Ovary (tissue), 9 donors: Measurements from ENCODE around the gene AP4S1. TPM values are rescaled to one million over a fixed set of nuclear protein-coding genes. Genes with fewer than 3 reads are reported as not detected.

Source experiments
- DNase-seq, 5 donors: peaks; one replicate each; pipeline ENCODE4 v3.0.0-alpha.2; 2019 to 2020
- H3K27ac ChIP-seq, 2 donors: fragments of 200-600 bp; one replicate each; pipeline versions ENCODE4 v1.5.1 to v1.8.0; 2019 to 2022
- H3K27me3 ChIP-seq: fragments of 200-600 bp; one replicate; pipeline ENCODE4 v1.8.0; 2022
- H3K36me3 ChIP-seq: fragments of 200-600 bp; sonication (generic); one replicate; pipeline ENCODE4 v1.5.1; 2019
- H3K4me1 ChIP-seq: one replicate; pipeline ENCODE4 v1.8.1; 2013; ENCODE audit warnings: mild to moderate bottlenecking, moderate library complexity; ENCODE audit not compliant: insufficient read depth
- H3K4me3 ChIP-seq: fragments of 200-600 bp; sonication (generic); one replicate; pipeline ENCODE4 v1.5.1; 2017
- H3K9me3 ChIP-seq, 2 donors: fragments of 200-600 bp in 1 of 2; sonication (generic) in 1 of 2; one replicate each; pipeline versions ENCODE4 v1.5.1 to v1.8.1; 2013 to 2019; ENCODE audit warnings: mild to moderate bottlenecking in 1 of 2, moderate library complexity in 1 of 2
- EP300 ChIP-seq: sonication (generic); formaldehyde crosslinking; IDR thresholded peaks from one replicate; pipeline ENCODE4 v1.6.1; 2017; ENCODE audit warnings: antibody characterized with exemption
- POLR2A ChIP-seq: fragments of 450-650 bp; IDR thresholded peaks from one replicate; pipeline ENCODE4 v1.6.1; 2017; ENCODE audit warnings: antibody characterized with exemption, mild to moderate bottlenecking, moderate library complexity
- WGBS, 3 donors: extraction: QIAGEN DNeasy Blood & Tissue Kit in 1 of 3; methylation state at CpG; one replicate each; pipeline versions ENCODE4 v1.1.5 to v1.1.7; 2013 to 2017; 5-methylcytosine and 5-hydroxymethylcytosine counted together
- intact Hi-C, 4 donors: fragments of 100-400 bp; cut with DNase I; formaldehyde crosslinking; loops; one replicate each; pipeline versions ENCODE4 v1.11.0 to v1.15.1; 2022 to 2023
- polyA plus RNA-seq, 2 donors: library from polyadenylated mRNA; stranded (reverse); fragments of 200-250 nt in 1 of 2; fragments of 350-450 nt in 1 of 2; fragmentation: Illumina TruSeq in 1 of 2; extraction: RNeasy Lipid Tissue Mini Kit (QIAGEN cat#74804) in 1 of 2; gene quantifications; one replicate each; pipeline ENCODE4 v1.2.3, GENCODE V29; 2013 to 2014
- total RNA-seq, 7 donors: library from RNA; depleted of rRNA in 2 of 7; stranded (reverse); fragments of >200 nt in 2 of 7; fragmentation: NEBNext Ultra II Directional in 3 of 7; extraction: Animal tissue kit (Norgen Biotek cat#: 25700) in 3 of 7; gene quantifications; one replicate each; pipeline versions ENCODE4 v1.1.0 to v1.2.4, GENCODE V29; 2016 to 2023
- TF ChIP-seq, protein P1 (sequence below), 3 donors: fragments of 450-650 bp in 2 of 3; fragments of 200-600 bp in 1 of 3; IDR thresholded peaks; one replicate each; pipeline versions ENCODE4 v1.5.1 to v1.8.0; 2016 to 2022; ENCODE audit warnings: antibody characterized with exemption in 3 of 3, mild to moderate bottlenecking in 1 of 3
- donor health status: DM: no; HTN: no; CAD: no; lungs with moderate emphysema.
- donor health status: DM: no; HTN: no; CAD: no.
- donor health status: Bipolar disorder and iron deficiency.
- donor health status: DM: yes; HTN: yes; CAD: no.
- donor health status: DM: no; HTN: no; CAD: no.
- donor health status: DM: yes; HTN: yes; CAD: no.

Gene AP4S1
- total and polyA plus RNA-seq, 9 donors: 7.9 to 19.3 (median 12.8) TPM

DNA sequence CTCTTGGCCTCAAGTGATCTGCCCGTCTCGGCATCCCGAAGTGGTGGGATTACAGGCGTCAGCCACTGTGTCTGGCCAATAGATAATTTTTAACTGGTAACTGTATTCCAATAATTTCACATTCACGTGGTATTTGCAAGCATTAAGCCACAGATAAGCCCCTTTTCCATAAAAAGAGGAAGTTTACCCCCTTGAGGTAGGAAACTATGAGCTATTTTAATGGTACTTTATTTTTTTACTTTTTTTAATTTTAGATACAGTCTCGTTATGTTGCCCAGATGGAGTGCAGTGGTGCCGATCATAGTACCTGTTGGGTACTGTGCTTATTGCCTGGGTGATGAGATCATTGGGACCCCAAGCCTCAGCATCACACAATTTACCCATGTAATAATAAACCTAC is 42.9 kb upstream of the AP4S1 start:
- DNase-seq: no peak
- Histone ChIP-seq H3K4me3 (no peak overlapping the region), H3K4me1 (no peaks in the 10 kb centered on the region), H3K9me3 (no peaks in the 10 kb centered on the region), H3K36me3 (no peaks in the 10 kb centered on the region), H3K27ac (no peak overlapping the region), H3K27me3 (no peaks in the 10 kb centered on the region)
- TF ChIP-seq EP300 (no peak), POLR2A (no peak)
- TF ChIP-seq, protein P1, sequence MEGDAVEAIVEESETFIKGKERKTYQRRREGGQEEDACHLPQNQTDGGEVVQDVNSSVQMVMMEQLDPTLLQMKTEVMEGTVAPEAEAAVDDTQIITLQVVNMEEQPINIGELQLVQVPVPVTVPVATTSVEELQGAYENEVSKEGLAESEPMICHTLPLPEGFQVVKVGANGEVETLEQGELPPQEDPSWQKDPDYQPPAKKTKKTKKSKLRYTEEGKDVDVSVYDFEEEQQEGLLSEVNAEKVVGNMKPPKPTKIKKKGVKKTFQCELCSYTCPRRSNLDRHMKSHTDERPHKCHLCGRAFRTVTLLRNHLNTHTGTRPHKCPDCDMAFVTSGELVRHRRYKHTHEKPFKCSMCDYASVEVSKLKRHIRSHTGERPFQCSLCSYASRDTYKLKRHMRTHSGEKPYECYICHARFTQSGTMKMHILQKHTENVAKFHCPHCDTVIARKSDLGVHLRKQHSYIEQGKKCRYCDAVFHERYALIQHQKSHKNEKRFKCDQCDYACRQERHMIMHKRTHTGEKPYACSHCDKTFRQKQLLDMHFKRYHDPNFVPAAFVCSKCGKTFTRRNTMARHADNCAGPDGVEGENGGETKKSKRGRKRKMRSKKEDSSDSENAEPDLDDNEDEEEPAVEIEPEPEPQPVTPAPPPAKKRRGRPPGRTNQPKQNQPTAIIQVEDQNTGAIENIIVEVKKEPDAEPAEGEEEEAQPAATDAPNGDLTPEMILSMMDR (IDR thresholded peaks at IDR 0.05): no peak
- 90 to 94% (median 91%) methylated on average over 7 of the region's 7 CpGs for WGBS, 3 donors
- intact Hi-C loops: loop anchor here (5.0 to 10.0 kb wide), 3 partner anchors 100 to 375 kb away; no protein-coding TSS in a partner anchor

DNA sequence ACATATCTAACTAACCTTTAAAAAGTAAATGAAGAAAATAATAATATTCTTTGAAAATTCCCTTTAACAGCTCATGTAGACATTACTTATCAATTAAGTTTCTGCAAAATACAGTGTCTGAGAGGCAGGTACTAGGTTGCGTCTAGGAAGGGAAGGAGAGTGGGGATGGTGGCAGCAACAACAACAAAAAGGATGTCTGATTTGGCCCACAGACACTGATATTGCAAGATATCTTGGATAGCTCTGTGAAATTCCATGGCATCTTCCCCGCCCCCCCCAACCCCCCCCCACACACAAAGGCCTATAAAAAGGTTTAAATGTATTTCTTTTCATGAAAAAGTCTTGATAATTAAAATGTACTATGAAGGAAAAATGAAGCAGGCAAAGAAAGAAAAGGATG is 41.6 kb upstream of the AP4S1 start:
- intact Hi-C loops: loop anchor here (5.0 to 10.0 kb wide), 3 partner anchors 98 to 373 kb away; no protein-coding TSS in a partner anchor
- Histone ChIP-seq H3K4me1 (peaks cover 5% of the 10 kb centered on the region), H3K27ac (no peak overlapping the region)

DNA sequence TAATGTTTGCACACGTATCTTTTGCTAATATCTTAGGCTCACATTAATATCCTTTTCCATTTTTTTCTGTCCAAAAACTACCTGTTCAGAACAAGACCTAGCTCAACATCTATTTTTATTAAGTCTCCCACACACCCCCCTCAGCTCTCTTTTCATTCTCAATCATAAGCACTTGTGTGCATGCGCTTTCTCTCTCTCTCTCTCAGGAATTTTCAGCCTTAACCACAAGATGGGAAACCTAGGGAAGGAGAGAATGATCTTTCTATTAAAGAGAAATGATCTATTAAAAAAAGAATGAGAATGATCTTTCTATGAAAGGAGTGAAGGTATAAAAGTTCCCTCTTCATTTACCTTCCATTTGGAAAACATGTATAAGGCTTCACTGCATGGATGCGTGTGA is 39.7 kb upstream of the AP4S1 start:
- 87 to 93% (median 91%) methylated on average over 3 of the region's 3 CpGs for WGBS, 3 donors
- Histone ChIP-seq H3K9me3 (no peaks in the 10 kb centered on the region), H3K36me3 (no peaks in the 10 kb centered on the region), H3K4me3 (no peak overlapping the region), H3K27me3 (no peaks in the 10 kb centered on the region), H3K4me1 (peaks cover 6% of the 10 kb centered on the region), H3K27ac (no peak overlapping the region)
- DNase-seq: no peak
- no peak for TF ChIP-seq EP300
- intact Hi-C loops: loop anchor here in 3 of 4 donors (10.0 kb wide), 1 partner anchor 99 kb away; no protein-coding TSS in a partner anchor

More for the DNA sequence above, 41.6 kb upstream of the AP4S1 start:
- no peaks in the 10 kb centered on the region for H3K27me3 ChIP-seq
- no peaks in the 10 kb centered on the region for H3K36me3 ChIP-seq
- no peaks in the 10 kb centered on the region for H3K9me3 ChIP-seq
- no peak for TF ChIP-seq POLR2A
- TF ChIP-seq, protein P1 (IDR thresholded peaks at IDR 0.05): no peak
- TF ChIP-seq EP300: no peak
- no peak for DNase-seq
- H3K4me3 ChIP-seq: no peak overlapping the region
- WGBS, 3 donors: 83 to 95% (median 93%) methylated on average over 2 of the region's 2 CpGs

DNA sequence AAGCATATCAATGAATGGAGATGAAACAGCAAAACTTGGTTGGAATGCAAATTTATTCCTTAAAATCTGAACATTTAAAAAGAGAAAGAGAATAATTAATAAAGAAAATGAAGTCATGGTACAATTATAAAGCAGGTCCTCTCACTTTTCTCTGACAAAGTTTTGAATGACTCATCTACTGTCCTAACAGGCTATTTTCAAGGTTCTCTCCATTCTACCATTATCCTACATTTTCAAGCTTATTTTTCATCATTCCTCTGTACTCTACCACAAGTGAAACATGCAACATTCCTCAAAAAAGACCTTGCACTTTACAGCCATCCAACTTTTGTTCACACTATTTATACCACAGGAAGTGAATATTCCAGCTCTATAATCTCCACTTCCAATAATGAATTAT is 36.9 kb upstream of the AP4S1 start:
- TF ChIP-seq, protein P1 (IDR thresholded peaks at IDR 0.05): no peak
- TF ChIP-seq EP300 (no peak), POLR2A (no peak)
- Histone ChIP-seq H3K4me3 (no peak overlapping the region), H3K9me3 (no peaks in the 10 kb centered on the region), H3K36me3 (no peaks in the 10 kb centered on the region), H3K27ac (no peak overlapping the region), H3K27me3 (no peaks in the 10 kb centered on the region), H3K4me1 (peaks cover 8% of the 10 kb centered on the region)
- DNase-seq: no peak
- intact Hi-C loops: loop anchor here in 3 of 4 donors (10.0 kb wide), 1 partner anchor 96 kb away; no protein-coding TSS in a partner anchor

DNA sequence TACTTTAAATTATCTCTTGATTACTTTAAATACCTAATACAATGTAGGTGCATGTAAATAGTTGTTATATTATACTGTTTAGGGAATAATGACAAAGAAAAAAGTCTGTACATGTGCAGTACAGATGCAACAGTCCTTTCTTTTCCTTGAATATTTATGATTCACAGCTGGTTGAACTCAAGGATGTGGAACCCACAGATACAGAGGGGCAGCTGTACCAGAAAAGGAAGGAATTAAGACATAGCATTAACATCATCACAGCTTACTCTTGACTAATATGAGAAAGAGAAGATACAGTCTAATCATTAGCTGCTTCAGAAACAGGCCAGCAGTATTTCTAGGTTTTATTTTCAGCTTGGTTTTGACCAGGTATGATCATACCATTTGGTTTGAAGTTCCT is 34.7 kb upstream of the AP4S1 start:
- no peak overlapping the region for H3K27ac ChIP-seq
- peaks cover 10% of the 10 kb centered on the region for H3K4me1 ChIP-seq
- intact Hi-C loops: no loop called here
- TF ChIP-seq EP300 (no peak), POLR2A (no peak)
- TF ChIP-seq, protein P1 (IDR thresholded peaks at IDR 0.05): no peak
- no peaks in the 10 kb centered on the region for H3K9me3 ChIP-seq
- H3K4me3 ChIP-seq: no peak overlapping the region
- no peak for DNase-seq
- no peaks in the 10 kb centered on the region for H3K36me3 ChIP-seq
- no peaks in the 10 kb centered on the region for H3K27me3 ChIP-seq
